Midbrain (tissue), 1 donor: Measurements from ENCODE around the gene TNIK.
A peak's percentile ranks its signal among the peaks of the same experiment; 100 is the strongest.

Experiments
- DNase-seq: peaks from one replicate; lab custom pipeline; 2025; lab: John Stamatoyannopoulos, UW

Gene TNIK

GRCh38 chr3:171044835-171045793, 415.1 kb downstream of the TNIK start:
- DNase-seq: no peak

- no peak for DNase-seq
These were observed 415.8 kb downstream of the TNIK start for GRCh38 chr3:171044384-171044783.

GRCh38 chr3:171039674-171040073, 420.5 kb downstream of the TNIK start:
- DNase-seq: no peak

GRCh38 chr3:171038342-171038741, 421.9 kb downstream of the TNIK start:
- no peak for DNase-seq

GRCh38 chr3:171028779-171029232, 431.4 kb downstream of the TNIK start:
- DNase-seq: no peak

GRCh38 chr3:171028025-171028778, 432.0 kb downstream of the TNIK start:
- peak; percentile 18 for DNase-seq

- DNase-seq: no peak
These were observed 433.5 kb downstream of the TNIK start, which contains the start of gene SLC2A2 for GRCh38 chr3:171026597-171027293. SLC2A2 (minus strand) TSS chr3:171026720; CDS start chr3:171026670, 50 bp downstream.

- no peak for DNase-seq
These were observed 436.6 kb downstream of the TNIK start for GRCh38 chr3:171023566-171023965.

- no peak for DNase-seq
These were observed 438.8 kb downstream of the TNIK start for GRCh38 chr3:171021377-171021776.

- DNase-seq: no peak
These were observed 441.9 kb downstream of the TNIK start for GRCh38 chr3:171018156-171018935.

- no peak for DNase-seq
These were observed 446.1 kb downstream of the TNIK start for GRCh38 chr3:171013822-171014748.

- DNase-seq: no peak
These were observed 448.3 kb downstream of the TNIK start for GRCh38 chr3:171011873-171012336.
